Ascending aorta (tissue), 2 donors: ENCODE results near the gene PRR30. TPM values are rescaled to one million over a fixed set of nuclear protein-coding genes. Genes with fewer than 3 reads are reported as not detected.

Experiments
- DNase-seq, 2 donors: peaks; one replicate each; pipeline ENCODE4 v3.0.0-alpha.2; 2019; ENCODE audit warnings: low spot score in 2 of 2
- H3K27ac ChIP-seq, 2 donors: fragments of 200-600 bp; sonication (generic); one replicate each; pipeline ENCODE4 v1.5.1; 2016 to 2017; ENCODE audit warnings: mild to moderate bottlenecking in 1 of 2
- H3K27me3 ChIP-seq: fragments of 200-600 bp; sonication (generic); one replicate; pipeline ENCODE4 v1.5.1; 2017
- H3K36me3 ChIP-seq, 2 donors: fragments of 200-600 bp; sonication (generic); one replicate each; pipeline ENCODE4 v1.5.1; 2016
- H3K4me1 ChIP-seq, 2 donors: fragments of 200-600 bp; sonication (generic); one replicate each; pipeline ENCODE4 v1.5.1; 2016 to 2017; ENCODE audit warnings: mild to moderate bottlenecking in 1 of 2
- H3K4me3 ChIP-seq, 2 donors: fragments of 200-600 bp; sonication (generic); one replicate each; pipeline ENCODE4 v1.5.1; 2016 to 2017; ENCODE audit warnings: mild to moderate bottlenecking in 1 of 2
- H3K9me3 ChIP-seq, 2 donors: fragments of 200-600 bp; sonication (generic); one replicate each; pipeline ENCODE4 v1.5.1; 2016
- intact Hi-C: fragments of 100-400 bp; cut with DNase I; formaldehyde crosslinking; loops from one replicate; pipeline ENCODE4 v1.15.1; 2023
- total RNA-seq: library from RNA; depleted of rRNA; stranded (reverse); fragments of >200 nt; gene quantifications from one replicate; pipeline ENCODE4 v1.1.0, GENCODE V29; 2016
- TF ChIP-seq, protein P1 (sequence below), 3 experiments: fragments of 200-600 bp in 2 of 3; fragments of 450-650 bp in 1 of 3; sonication (generic) in 2 of 3; IDR thresholded peaks; one replicate each; pipeline ENCODE4 v1.5.1; 2016 to 2019; ENCODE audit warnings: antibody characterized with exemption in 3 of 3, mild to moderate bottlenecking in 1 of 3, moderate library complexity in 1 of 3

Gene PRR30
- total RNA-seq, 1 donor from 2014 or later: not detected

DNA sequence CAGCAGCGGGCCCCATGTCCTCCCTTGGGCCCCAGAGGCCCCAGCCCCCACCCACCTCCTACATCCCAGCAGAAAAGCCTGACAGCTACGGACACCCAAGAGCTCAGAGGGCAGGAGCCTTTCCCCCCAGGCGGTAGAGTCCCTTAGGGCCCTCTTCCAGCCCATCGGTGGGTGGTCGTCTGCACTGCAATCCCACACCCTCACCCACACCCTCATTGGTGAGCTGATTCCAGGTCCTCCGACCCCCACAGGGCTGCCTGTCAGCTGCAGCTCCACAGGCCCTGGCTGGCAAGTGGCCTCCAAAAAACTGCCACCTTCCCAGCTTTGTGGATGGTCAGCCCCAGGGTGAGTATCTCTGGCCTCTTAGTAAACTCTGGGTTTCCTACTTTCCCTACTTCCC, 20.1 kb upstream of the PRR30 start:
- Histone ChIP-seq H3K36me3 (no peaks in the 10 kb centered on the region), H3K4me1 (no peaks in the 10 kb centered on the region), H3K9me3 (no peaks in the 10 kb centered on the region), H3K27ac (no peak overlapping the region), H3K4me3 (no peak overlapping the region), H3K27me3 (no peaks in the 10 kb centered on the region)
- no peak for DNase-seq
- intact Hi-C loops: no loop called here
- TF ChIP-seq, protein P1, sequence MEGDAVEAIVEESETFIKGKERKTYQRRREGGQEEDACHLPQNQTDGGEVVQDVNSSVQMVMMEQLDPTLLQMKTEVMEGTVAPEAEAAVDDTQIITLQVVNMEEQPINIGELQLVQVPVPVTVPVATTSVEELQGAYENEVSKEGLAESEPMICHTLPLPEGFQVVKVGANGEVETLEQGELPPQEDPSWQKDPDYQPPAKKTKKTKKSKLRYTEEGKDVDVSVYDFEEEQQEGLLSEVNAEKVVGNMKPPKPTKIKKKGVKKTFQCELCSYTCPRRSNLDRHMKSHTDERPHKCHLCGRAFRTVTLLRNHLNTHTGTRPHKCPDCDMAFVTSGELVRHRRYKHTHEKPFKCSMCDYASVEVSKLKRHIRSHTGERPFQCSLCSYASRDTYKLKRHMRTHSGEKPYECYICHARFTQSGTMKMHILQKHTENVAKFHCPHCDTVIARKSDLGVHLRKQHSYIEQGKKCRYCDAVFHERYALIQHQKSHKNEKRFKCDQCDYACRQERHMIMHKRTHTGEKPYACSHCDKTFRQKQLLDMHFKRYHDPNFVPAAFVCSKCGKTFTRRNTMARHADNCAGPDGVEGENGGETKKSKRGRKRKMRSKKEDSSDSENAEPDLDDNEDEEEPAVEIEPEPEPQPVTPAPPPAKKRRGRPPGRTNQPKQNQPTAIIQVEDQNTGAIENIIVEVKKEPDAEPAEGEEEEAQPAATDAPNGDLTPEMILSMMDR (IDR thresholded peaks at IDR 0.05): no peak

DNA sequence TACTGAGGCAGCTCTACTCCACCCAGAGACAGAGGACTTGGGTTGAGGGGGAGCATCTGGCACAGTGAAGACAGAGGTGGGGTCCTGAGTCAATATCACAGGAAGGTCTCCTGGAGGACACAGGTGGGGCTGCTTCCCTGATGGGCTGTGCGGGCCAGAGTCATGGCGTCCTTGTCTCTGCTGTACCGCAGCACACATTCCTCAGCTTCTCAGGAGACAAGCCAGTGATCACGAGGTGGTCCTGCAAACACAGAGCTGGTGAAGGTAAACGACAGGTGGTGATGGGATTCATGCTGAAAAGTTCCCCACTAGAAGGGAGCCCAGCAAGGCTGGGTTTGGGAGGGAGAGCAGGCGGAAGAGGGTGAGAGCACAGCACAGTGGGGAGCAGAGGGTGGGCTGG, 19.3 kb upstream of the PRR30 start:
- Histone ChIP-seq H3K4me1 (no peaks in the 10 kb centered on the region), H3K9me3 (no peaks in the 10 kb centered on the region), H3K27me3 (no peaks in the 10 kb centered on the region), H3K36me3 (no peaks in the 10 kb centered on the region), H3K4me3 (no peak overlapping the region), H3K27ac (no peak overlapping the region)
- TF ChIP-seq, protein P1 (IDR thresholded peaks at IDR 0.05): no peak
- intact Hi-C loops: no loop called here
- no peak for DNase-seq

DNA sequence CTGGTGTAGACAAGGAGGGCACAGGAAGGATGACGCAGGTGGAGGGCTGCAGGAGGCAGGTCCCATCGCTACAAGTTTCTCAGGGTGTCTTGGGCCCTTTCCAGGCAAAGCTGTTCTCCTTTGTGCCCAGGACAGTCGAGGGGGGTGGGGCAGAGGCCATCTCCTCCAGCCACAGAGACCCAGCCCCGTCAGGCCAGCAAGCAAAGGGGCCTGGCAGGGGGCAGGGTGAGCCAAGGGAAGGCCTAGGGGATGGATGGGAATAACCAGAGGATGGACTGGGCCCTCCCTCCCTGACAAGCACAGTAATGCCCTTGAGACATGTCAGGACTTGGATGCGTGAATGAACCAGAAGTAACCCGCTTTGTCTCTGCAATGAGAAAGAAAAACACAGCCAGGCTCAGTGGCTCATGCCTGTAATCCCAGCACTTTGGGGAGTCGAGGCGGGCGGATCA, 15.9 kb upstream of the PRR30 start:
- H3K27ac ChIP-seq: no peak overlapping the region
- no peaks in the 10 kb centered on the region for H3K9me3 ChIP-seq
- TF ChIP-seq, protein P1 (IDR thresholded peaks at IDR 0.05): no peak
- H3K27me3 ChIP-seq: no peaks in the 10 kb centered on the region
- no peaks in the 10 kb centered on the region for H3K4me1 ChIP-seq
- no peak overlapping the region for H3K4me3 ChIP-seq
- no peaks in the 10 kb centered on the region for H3K36me3 ChIP-seq
- no peak for DNase-seq
- intact Hi-C loops: no loop called here

DNA sequence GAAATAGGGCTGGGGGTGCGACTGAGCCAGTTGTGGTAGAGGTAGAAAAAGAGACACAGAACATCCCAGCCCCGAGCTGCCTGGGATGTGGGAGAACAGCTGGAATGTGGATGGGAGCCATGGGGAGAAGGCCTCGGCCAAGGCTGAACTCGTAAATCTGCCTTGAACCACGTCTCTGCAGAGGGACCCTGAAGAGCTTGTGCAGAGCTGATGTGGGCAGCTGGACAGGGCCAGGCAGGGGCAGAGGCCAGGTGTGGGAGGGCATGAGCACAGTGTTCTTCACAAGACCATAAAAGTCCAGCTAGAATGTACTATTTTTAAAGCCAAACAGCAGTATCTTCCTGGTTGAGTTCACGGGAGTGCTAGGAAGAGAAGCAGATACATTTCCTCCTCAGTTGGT, 15.3 kb upstream of the PRR30 start:
- TF ChIP-seq, protein P1 (IDR thresholded peaks at IDR 0.05): no peak
- Histone ChIP-seq H3K4me1 (no peaks in the 10 kb centered on the region), H3K4me3 (no peak overlapping the region), H3K27me3 (no peaks in the 10 kb centered on the region), H3K36me3 (no peaks in the 10 kb centered on the region), H3K9me3 (no peaks in the 10 kb centered on the region), H3K27ac (no peak overlapping the region)
- no peak for DNase-seq
- intact Hi-C loops: no loop called here

DNA sequence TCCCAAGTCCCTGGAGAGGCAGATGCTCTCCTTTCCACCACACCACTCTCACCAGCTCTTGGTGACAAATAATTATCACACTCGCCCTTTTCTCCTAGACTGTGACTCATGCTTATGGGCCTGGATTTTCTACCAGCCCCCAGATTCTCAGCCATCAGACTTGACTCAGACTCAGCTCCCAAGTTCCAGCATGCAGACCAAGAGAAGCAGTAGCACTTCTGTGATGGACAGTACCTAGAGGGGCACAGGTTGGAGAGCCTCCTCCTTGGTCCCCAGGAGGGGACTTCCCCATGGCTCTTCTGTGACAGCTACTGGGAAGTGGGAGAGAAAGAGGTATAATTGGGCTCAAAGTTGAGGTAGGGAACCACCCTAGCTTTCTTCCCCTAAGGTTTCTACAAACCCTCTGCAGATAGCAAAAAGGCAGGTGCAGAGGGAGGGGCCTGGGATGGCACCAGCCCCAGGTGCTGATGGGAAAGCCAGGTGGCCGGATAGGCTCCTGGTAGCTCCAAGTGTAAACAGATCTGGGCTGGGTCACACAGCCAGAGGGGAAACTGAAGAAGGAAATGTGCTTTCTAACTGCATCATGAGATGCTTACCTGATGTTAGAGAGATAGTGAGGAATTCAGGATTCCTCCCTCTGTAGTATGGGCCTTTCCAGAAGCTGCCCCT, 13.7 kb upstream of the PRR30 start:
- TF ChIP-seq, protein P1 (IDR thresholded peaks at IDR 0.05): no peak
- Histone ChIP-seq H3K27ac (no peak overlapping the region), H3K36me3 (no peaks in the 10 kb centered on the region), H3K4me3 (no peak overlapping the region), H3K9me3 (no peaks in the 10 kb centered on the region), H3K27me3 (no peaks in the 10 kb centered on the region), H3K4me1 (no peaks in the 10 kb centered on the region)
- no peak for DNase-seq
- intact Hi-C loops: no loop called here
